Stomach (tissue), 19 donors: ENCODE results near the gene COLGALT1. TPM values are rescaled to one million over a fixed set of nuclear protein-coding genes. Genes with fewer than 3 reads are reported as not detected.
"Not testable (repeated sequence)": the region's sequence is repeated elsewhere in the genome, so short reads cannot be mapped to it uniquely, and the experiment has no call there.

ENCODE experiments used
- DNase-seq, 2 donors: peaks; one replicate each; pipeline versions ENCODE4 v3.0.0 to v3.0.0-alpha.2; 2013 to 2019
- H3K27ac ChIP-seq, 5 donors: fragments of 200-600 bp in 4 of 5; sonication (generic) in 4 of 5; one replicate each; pipeline ENCODE4 v1.5.1; 2013 to 2019; ENCODE audit warnings: mild to moderate bottlenecking in 1 of 5, moderate library complexity in 1 of 5
- H3K27me3 ChIP-seq, 3 donors: fragments of 200-600 bp; sonication (generic); one replicate each; pipeline ENCODE4 v1.5.1; 2017 to 2019; ENCODE audit warnings: mixed run types in 1 of 3
- H3K36me3 ChIP-seq, 4 donors: fragments of 200-600 bp; sonication (generic); 1 replicate in 3 of 4; 2 replicates in 1 of 4; pipeline ENCODE4 v1.5.1; 2016 to 2019
- H3K4me1 ChIP-seq, 4 donors: fragments of 200-600 bp; sonication (generic); one replicate each; pipeline ENCODE4 v1.5.1; 2016 to 2019
- H3K4me3 ChIP-seq, 4 donors: fragments of 200-600 bp; sonication (generic) in 3 of 4; one replicate each; pipeline ENCODE4 v1.5.1; 2016 to 2019; ENCODE audit warnings: mild to moderate bottlenecking in 1 of 4
- H3K9me3 ChIP-seq, 4 donors: fragments of 200-600 bp; sonication (generic); one replicate each; pipeline ENCODE4 v1.5.1; 2016 to 2019
- EP300 ChIP-seq: sonication (generic); formaldehyde crosslinking; IDR thresholded peaks from one replicate; pipeline ENCODE4 v1.6.1; 2017; ENCODE audit warnings: antibody characterized with exemption
- POLR2A ChIP-seq, 4 donors: fragments of 450-650 bp; IDR thresholded peaks; one replicate each; pipeline ENCODE4 v1.6.1; 2016; ENCODE audit warnings: antibody characterized with exemption in 4 of 4, control low read depth in 2 of 4, mild to moderate bottlenecking in 1 of 4, moderate library complexity in 1 of 4
- POLR2AphosphoS5 ChIP-seq, 3 donors: sonication (generic); formaldehyde crosslinking; IDR thresholded peaks; one replicate each; pipeline ENCODE4 v1.6.1; 2016; ENCODE audit warnings: antibody characterized with exemption in 3 of 3
- WGBS, 5 donors: extraction: QIAGEN DNeasy Blood & Tissue Kit in 3 of 5; methylation state at CpG; one replicate each; pipeline versions ENCODE4 v1.1.5 to v1.1.7; 2013 to 2018; 5-methylcytosine and 5-hydroxymethylcytosine counted together
- intact Hi-C: fragments of 100-400 bp; cut with DNase I; formaldehyde crosslinking; loops from one replicate; pipeline ENCODE4 v1.15.1; 2023; ENCODE audit warnings: low total_unique reads
- long read RNA-seq, 10 donors: transcript quantifications; one replicate each; lab custom pipeline, GENCODE V29; 2026
- polyA plus RNA-seq, 3 donors: library from polyadenylated mRNA; stranded (reverse); fragments of 200-250 nt; gene quantifications; one replicate each; pipeline ENCODE4 v1.2.3, GENCODE V29; 2013
- total RNA-seq, 5 donors: library from RNA; depleted of rRNA; stranded (reverse); fragments of >200 nt; gene quantifications; one replicate each; pipeline versions ENCODE4 v1.1.0 to v1.2.3, GENCODE V29; 2014 to 2016
- TF ChIP-seq, protein P1 (sequence below), 7 experiments: fragments of 450-650 bp in 4 of 7; fragments of 200-600 bp in 3 of 7; sonication (generic) in 3 of 7; IDR thresholded peaks; one replicate each; pipeline ENCODE4 v1.5.1; 2016 to 2019; ENCODE audit warnings: antibody characterized with exemption in 7 of 7, control low read depth in 2 of 7, mild to moderate bottlenecking in 1 of 7
- donor health status: healthy with polysubstance abuse.
- donor health status: Bipolar disorder and iron deficiency.
- donor health status: healthy.

COLGALT1 gene
- total RNA-seq, result 100 to 1,000 TPM in 1 of 5 donors, 10 to 100 TPM in 4; 29.6 to 273 (median 43.6) TPM
- 10 to 100 TPM; 15.1 to 36.3 (median 18.0) TPM for polyA plus RNA-seq
- long read RNA-seq, donor 1, partial matches to known transcripts, result 0 of 3 reads
- long read RNA-seq, donor 1, other reads (novel, unspliced or antisense), result 0 of 3 reads
- long read RNA-seq, donor 2, partial matches to known transcripts, result 84 of 88 reads
- long read RNA-seq, donor 2, other reads (novel, unspliced or antisense), result 0 of 88 reads
- long read RNA-seq, donor 3, partial matches to known transcripts, result 0 of 4 reads
- long read RNA-seq, donor 3, other reads (novel, unspliced or antisense), result 0 of 4 reads
- long read RNA-seq, donor 4, result 0 reads
- long read RNA-seq, donor 5, transcript COLGALT1-201 (12 exons, 3,704 nt), result major isoform, 6 of 60 reads
- long read RNA-seq, donor 5, partial matches to known transcripts, result 51 of 60 reads
- long read RNA-seq, donor 5, other reads (novel, unspliced or antisense), result 0 of 60 reads
- long read RNA-seq, donor 6, transcript COLGALT1-201 (12 exons, 3,704 nt), result major isoform, 6 of 9 reads
- long read RNA-seq, donor 6, partial matches to known transcripts, result 0 of 9 reads
- long read RNA-seq, donor 6, other reads (novel, unspliced or antisense), result 0 of 9 reads
- long read RNA-seq, donor 7, transcript COLGALT1-201 (12 exons, 3,704 nt), result major isoform, 10 of 12 reads
- long read RNA-seq, donor 7, partial matches to known transcripts, result 0 of 12 reads
- long read RNA-seq, donor 7, other reads (novel, unspliced or antisense), result 0 of 12 reads
- long read RNA-seq, donor 8, transcript COLGALT1-201 (12 exons, 3,704 nt), result major isoform, 5 of 12 reads
- long read RNA-seq, donor 8, partial matches to known transcripts, result 6 of 12 reads
- long read RNA-seq, donor 8, other reads (novel, unspliced or antisense), result 0 of 12 reads
- long read RNA-seq, donor 9, partial matches to known transcripts, result 0 of 6 reads
- long read RNA-seq, donor 9, other reads (novel, unspliced or antisense), result 0 of 6 reads
- long read RNA-seq, donor 10, partial matches to known transcripts, result 0 of 3 reads
- long read RNA-seq, donor 10, other reads (novel, unspliced or antisense), result 0 of 3 reads

DNA sequence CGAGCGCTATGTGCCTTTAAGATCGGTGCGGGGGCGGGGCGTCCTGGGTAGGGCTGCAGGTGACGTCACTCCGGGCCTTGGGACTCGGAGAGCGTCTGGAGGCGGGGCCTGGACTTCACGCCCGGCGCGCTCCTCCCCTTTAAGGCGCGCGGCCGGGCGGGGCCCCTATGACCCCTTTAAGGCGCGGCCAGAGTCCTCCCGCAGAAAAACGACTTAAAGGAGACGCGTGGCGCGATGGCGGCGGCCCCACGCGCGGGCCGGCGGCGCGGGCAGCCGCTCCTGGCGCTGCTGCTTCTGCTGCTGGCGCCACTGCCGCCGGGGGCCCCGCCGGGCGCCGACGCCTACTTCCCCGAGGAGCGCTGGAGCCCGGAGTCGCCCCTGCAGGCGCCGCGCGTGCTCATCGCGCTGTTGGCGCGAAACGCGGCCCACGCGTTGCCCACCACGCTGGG is at the start of gene COLGALT1:
TSS of gene COLGALT1 (plus strand) at position 170 of the 449 bp plus-strand sequence. CDS start at position 235, 65 bp downstream.
- H3K4me3 ChIP-seq, result peak within 1 kb of the TSS; percentile 85 to 98 (median 90)
- peaks cover 16 to 32% (median 28%) of the 10 kb centered on the region in 4 donors for H3K36me3 ChIP-seq
- peaks cover 15 to 52% (median 24%) of the 10 kb centered on the region in 4 donors for H3K4me1 ChIP-seq
- TF ChIP-seq POLR2AphosphoS5 (IDR thresholded peaks at IDR 0.05) (peak in 2 of 3 donors; percentile 29 to 57), POLR2A (IDR thresholded peaks at IDR 0.05) (no peak), EP300 (no peak)
- H3K27me3 ChIP-seq, result no peaks in the 10 kb centered on the region
- peak within 1 kb of the TSS; percentile 86 to 92 (median 86) for H3K27ac ChIP-seq
- intact Hi-C loops, result no loop called here
- H3K9me3 ChIP-seq, result no peaks in the 10 kb centered on the region
- 0% methylated on average over 7 to 64 of the region's 64 CpGs for WGBS, 5 donors
- DNase-seq, result peak; percentile 99 to 100

GRCh38 chr19:17506745-17507144 is 48.7 kb upstream of the COLGALT1 start:
- DNase-seq, result no peak
- Histone ChIP-seq H3K36me3 (peaks cover 0 to 41% (median 25%) of the 10 kb centered on the region in 4 donors), H3K27ac (no peak overlapping the region), H3K4me3 (no peak overlapping the region), H3K9me3 (no peaks in the 10 kb centered on the region), H3K27me3 (no peaks in the 10 kb centered on the region), H3K4me1 (peaks cover 13 to 53% (median 39%) of the 10 kb centered on the region in 4 donors)
- 75 to 90% (median 81%) methylated on average over 9 of the region's 9 CpGs for WGBS, 5 donors
- intact Hi-C loops, result no loop called here
- TF ChIP-seq POLR2AphosphoS5 (IDR thresholded peaks at IDR 0.05), result no peak
- TF ChIP-seq EP300, result no peak
- TF ChIP-seq POLR2A (IDR thresholded peaks at IDR 0.05), result no peak
- TF ChIP-seq, protein P1, sequence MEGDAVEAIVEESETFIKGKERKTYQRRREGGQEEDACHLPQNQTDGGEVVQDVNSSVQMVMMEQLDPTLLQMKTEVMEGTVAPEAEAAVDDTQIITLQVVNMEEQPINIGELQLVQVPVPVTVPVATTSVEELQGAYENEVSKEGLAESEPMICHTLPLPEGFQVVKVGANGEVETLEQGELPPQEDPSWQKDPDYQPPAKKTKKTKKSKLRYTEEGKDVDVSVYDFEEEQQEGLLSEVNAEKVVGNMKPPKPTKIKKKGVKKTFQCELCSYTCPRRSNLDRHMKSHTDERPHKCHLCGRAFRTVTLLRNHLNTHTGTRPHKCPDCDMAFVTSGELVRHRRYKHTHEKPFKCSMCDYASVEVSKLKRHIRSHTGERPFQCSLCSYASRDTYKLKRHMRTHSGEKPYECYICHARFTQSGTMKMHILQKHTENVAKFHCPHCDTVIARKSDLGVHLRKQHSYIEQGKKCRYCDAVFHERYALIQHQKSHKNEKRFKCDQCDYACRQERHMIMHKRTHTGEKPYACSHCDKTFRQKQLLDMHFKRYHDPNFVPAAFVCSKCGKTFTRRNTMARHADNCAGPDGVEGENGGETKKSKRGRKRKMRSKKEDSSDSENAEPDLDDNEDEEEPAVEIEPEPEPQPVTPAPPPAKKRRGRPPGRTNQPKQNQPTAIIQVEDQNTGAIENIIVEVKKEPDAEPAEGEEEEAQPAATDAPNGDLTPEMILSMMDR (IDR thresholded peaks at IDR 0.05), result no peak

GRCh38 chr19:17508558-17508933 is 46.9 kb upstream of the COLGALT1 start:
- intact Hi-C loops, DNase-seq, H3K9me3 ChIP-seq, H3K27me3 ChIP-seq, H3K4me3 ChIP-seq: not testable (repeated sequence)
- Histone ChIP-seq H3K36me3 (peaks cover 0 to 31% (median 21%) of the 10 kb centered on the region in 4 donors), H3K4me1 (peaks cover 20 to 68% (median 52%) of the 10 kb centered on the region in 4 donors), H3K27ac (peak overlapping the region in 4 of 5 donors; percentile 20 to 60 (median 45))
- 80 to 96% (median 83%) methylated on average over 3 of the region's 3 CpGs for WGBS, 5 donors

DNA sequence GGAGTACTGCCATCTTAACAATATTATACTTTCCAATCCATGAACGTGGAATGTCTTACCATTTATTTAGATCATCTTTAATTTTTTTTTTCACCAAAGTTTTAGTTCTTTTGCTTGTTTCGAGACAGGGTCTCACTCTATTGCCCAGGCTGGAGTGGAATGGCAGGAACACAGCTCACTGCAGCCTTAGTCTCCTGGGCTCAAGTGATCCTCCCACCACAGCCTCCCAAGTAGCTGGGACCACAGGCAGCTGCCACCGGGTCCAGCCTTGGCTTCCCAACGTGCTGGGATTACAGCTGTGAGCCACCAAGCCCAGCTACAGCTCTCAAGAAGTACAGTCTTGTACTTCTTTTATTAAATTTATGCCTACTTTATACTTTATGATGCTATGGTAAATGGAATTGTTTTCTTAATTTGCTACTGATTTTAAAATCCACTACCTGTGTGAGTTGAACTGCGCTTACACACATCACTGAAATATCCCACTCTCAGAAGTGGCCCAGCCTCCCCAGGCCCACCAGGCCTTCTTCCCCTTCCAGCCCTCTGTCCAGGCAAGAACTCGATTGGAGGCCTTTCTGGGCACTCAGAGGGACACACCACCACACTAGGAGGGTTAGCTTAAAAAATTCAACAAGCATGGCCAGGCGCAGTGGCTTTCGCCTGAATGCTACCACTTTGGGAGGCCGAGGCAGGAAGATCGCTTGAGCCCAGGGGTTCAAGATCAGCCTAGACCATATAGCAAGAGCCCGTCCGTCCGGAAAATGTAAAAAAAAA is 45.0 kb upstream of the COLGALT1 start:
- no peak for DNase-seq
- no peaks in the 10 kb centered on the region for H3K9me3 ChIP-seq
- intact Hi-C loops, result no loop called here
- no peaks in the 10 kb centered on the region for H3K27me3 ChIP-seq
- H3K4me1 ChIP-seq, result peaks cover 20 to 58% (median 46%) of the 10 kb centered on the region in 4 donors
- peak overlapping the region; percentile 62 to 93 (median 88) for H3K4me3 ChIP-seq
- 36 to 47% (median 38%) methylated on average over 13 of the region's 13 CpGs for WGBS, 5 donors
- peak overlapping the region in 4 of 5 donors; percentile 90 to 100 (median 99) for H3K27ac ChIP-seq
- TF ChIP-seq POLR2A (IDR thresholded peaks at IDR 0.05) (peak in 1 of 4 donors; percentile 8), EP300 (no peak), POLR2AphosphoS5 (IDR thresholded peaks at IDR 0.05) (no peak)
- TF ChIP-seq, protein P1 (IDR thresholded peaks at IDR 0.05), result no peak
- peaks cover 0 to 15% (median 12%) of the 10 kb centered on the region in 4 donors for H3K36me3 ChIP-seq
